Measurements from ENCODE around the gene CEP170. TPM values are rescaled to one million over a fixed set of nuclear protein-coding genes. Genes with fewer than 3 reads are reported as not detected.

Gene CEP170
- total RNA-seq, 1 experiment from 2014 or later, result 97.7 TPM

DNA sequence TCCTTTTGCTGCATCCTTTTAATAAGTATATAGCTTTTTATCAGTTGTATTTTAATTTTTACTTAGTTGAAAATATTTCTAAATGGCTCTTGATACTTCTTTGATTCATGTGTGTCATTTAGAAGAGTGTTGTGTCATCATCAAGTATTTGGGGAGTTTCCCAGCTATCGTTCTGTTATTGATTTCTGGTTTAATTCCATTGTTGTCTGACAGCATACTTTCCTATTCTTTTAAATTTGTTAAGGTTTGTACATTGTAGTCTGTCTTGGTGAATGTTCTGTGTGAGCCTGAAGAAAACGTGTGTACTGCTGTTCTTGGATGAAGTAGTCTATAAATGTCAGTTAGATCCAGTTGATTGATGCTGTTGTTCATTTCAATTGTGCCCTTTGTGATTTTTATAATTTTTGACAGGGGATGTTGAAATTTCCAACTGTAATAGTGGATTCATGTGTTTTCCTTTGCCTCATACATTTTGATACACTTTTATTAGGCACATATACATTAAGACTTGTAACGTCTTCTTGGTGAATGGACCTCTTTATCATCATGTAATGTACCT, 25.6 kb upstream of the CEP170 start:
- H3T11ph ChIP-seq (ENCODE audit: low read length), result no peak overlapping the region
- TF ChIP-seq, protein P1, sequence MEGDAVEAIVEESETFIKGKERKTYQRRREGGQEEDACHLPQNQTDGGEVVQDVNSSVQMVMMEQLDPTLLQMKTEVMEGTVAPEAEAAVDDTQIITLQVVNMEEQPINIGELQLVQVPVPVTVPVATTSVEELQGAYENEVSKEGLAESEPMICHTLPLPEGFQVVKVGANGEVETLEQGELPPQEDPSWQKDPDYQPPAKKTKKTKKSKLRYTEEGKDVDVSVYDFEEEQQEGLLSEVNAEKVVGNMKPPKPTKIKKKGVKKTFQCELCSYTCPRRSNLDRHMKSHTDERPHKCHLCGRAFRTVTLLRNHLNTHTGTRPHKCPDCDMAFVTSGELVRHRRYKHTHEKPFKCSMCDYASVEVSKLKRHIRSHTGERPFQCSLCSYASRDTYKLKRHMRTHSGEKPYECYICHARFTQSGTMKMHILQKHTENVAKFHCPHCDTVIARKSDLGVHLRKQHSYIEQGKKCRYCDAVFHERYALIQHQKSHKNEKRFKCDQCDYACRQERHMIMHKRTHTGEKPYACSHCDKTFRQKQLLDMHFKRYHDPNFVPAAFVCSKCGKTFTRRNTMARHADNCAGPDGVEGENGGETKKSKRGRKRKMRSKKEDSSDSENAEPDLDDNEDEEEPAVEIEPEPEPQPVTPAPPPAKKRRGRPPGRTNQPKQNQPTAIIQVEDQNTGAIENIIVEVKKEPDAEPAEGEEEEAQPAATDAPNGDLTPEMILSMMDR (conservative IDR thresholded peaks at IDR 0.05), result no peak
- H3K4ac ChIP-seq (ENCODE audit: low read depth, low read length), result no peak overlapping the region
- H4K91ac ChIP-seq (ENCODE audit: insufficient read length, low read depth, low read length), result no peak overlapping the region
- no peak overlapping the region for H3K18ac ChIP-seq (ENCODE audit: insufficient read length, low read depth, low read length)
- no peak for DNase-seq
- H3K27me3 ChIP-seq (ENCODE audit: insufficient read depth, low read length), result no peaks in the 10 kb centered on the region
- no peak overlapping the region for H2BK5ac ChIP-seq (ENCODE audit: insufficient read length, low read length)
- H3K23me2 ChIP-seq (ENCODE audit: insufficient read length, low read depth, low read length, poor library complexity, severe bottlenecking), result no peaks in the 10 kb centered on the region
- H3K9me3 Mint-ChIP-seq, result peaks cover 3 to 5% of the 10 kb centered on the region in 2 experiments; a peak in 2 of 5 replicates
- H2BK12ac ChIP-seq (ENCODE audit: insufficient read length, low read depth, low read length), result no peak overlapping the region
- H3K27me3 Mint-ChIP-seq (ENCODE audit: low read depth), result no peaks in the 10 kb centered on the region
- no peaks in the 10 kb centered on the region; the same call in 1 of the 2 replicates for H3K4me1 ChIP-seq (ENCODE audit: insufficient read depth, low read length)
- H3K27ac Mint-ChIP-seq, result no peak overlapping the region
- no peaks in the 10 kb centered on the region for H3K79me1 ChIP-seq (ENCODE audit: insufficient read depth, low read depth, low read length, poor library complexity, severe bottlenecking)
- peaks cover 2 to 11% (median 4%) of the 10 kb centered on the region in 3 experiments; a peak in 6 of 7 replicates for H3K36me3 Mint-ChIP-seq (ENCODE audit: insufficient read depth in 1 of 3, low read depth in 3 of 3)
- no peak overlapping the region for H2BK15ac ChIP-seq (ENCODE audit: low read depth, low read length)
- H3K4me2 ChIP-seq (ENCODE audit: insufficient read depth, insufficient read length, low read length), result no peak overlapping the region
- no peak overlapping the region for H3K23ac ChIP-seq (ENCODE audit: insufficient read length, low read depth, low read length)
- no peak overlapping the region for H2BK120ac ChIP-seq (ENCODE audit: low read depth, low read length, poor library complexity, severe bottlenecking)
- H3K4me3 Mint-ChIP-seq, result no peak overlapping the region
- H3K79me2 ChIP-seq (ENCODE audit: insufficient read depth, low read length), result no peaks in the 10 kb centered on the region
- no peak overlapping the region for H4K8ac ChIP-seq (replicated peaks; ENCODE audit: insufficient read length, low read depth, low read length)
- no peaks in the 10 kb centered on the region for H4K20me1 ChIP-seq (ENCODE audit: control insufficient read depth, insufficient read depth, insufficient read length)
- H2AK5ac ChIP-seq (ENCODE audit: insufficient read length, low read length), result no peak overlapping the region
- no peaks in the 10 kb centered on the region for H3K9me3 ChIP-seq (ENCODE audit: control insufficient read depth, low read depth, low read length)
- H3K9ac ChIP-seq (ENCODE audit: extremely low read depth, insufficient read length, low read length), result no peak overlapping the region
- no peak overlapping the region for H2BK20ac ChIP-seq (ENCODE audit: low read depth, low read length, poor library complexity, severe bottlenecking)
- peaks cover 8 to 10% of the 10 kb centered on the region in 2 experiments; a peak in 3 of 4 replicates for H3K4me1 Mint-ChIP-seq
- H2AFZ ChIP-seq (ENCODE audit: low read length), result no peak overlapping the region
- no peak overlapping the region for H4K5ac ChIP-seq (ENCODE audit: insufficient read length, low read depth, low read length)
- no peak overlapping the region for H3K56ac ChIP-seq (ENCODE audit: insufficient read length, low read depth, low read length)
- H3K27ac ChIP-seq (ENCODE audit: insufficient read length, low read depth, low read length), result no peak overlapping the region
- WGBS (ENCODE audit: extremely low coverage, insufficient read length, low lambda C conversion rate), result no CpG with 5 or more reads among the region's 3 CpGs
- no peak overlapping the region for H3K14ac ChIP-seq (ENCODE audit: insufficient read depth, low read length)
